GM21576 (cell line): ENCODE measurements around the gene FOXP1.

Experiments
- ATAC-seq: cut with Tn5 transposase; IDR thresholded peaks from one replicate; pipeline ENCODE4 v1.9.1; 2021; ENCODE audit warnings: mild to moderate bottlenecking, moderate library complexity; ENCODE audit not compliant: unreplicated experiment

The FOXP1 gene

DNA sequence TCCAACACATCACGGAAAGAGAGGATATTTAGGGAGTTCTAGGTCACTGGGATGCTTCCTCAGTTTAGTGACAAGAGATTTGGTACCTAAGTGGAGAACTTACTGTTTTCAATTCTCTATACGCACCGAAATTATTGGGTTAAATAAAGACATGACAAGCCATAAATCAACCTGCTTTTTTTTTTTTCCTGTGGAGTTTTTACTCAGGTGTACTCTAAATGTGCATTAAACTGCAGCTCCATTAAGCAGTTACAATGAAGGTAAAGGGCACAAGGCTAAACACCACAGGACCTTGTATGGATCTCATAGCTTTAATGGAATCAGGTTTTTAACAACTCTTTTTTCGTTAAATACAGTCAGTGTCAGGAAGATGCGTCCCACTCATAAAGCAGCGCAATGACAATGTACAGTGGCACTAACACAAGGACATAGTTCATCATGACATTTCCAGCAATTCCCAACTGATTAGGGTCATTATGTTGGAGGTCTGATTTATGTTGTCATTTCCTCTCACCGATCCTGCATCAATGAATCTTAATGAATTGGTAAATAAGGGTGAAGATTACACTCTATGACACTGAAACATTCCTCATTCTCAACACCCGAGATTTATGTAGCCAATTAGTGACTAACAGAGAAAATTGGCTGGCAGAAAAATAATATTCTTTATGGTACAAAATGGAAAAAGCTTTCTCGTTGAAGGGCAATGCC is 355.2 kb downstream of the FOXP1 start:
- ATAC-seq, result no peak

DNA sequence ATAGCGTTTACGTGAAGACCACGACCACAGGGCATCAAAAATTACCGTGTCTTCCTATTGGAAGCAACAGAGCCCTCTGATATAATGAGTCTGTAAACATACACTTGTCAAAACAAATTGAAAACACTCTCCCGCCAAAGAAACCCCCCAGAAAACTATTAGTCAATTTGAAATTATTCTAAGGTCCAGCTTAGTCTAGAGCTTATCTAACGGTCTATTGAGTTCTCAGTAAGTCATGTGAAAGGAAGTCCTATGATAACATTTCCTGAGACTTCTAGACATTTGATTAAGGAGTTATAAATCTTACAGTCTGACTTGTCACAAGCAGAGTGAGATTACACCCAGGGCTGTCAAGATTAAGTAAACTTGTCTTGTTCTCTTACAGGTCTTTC is 356.3 kb downstream of the FOXP1 start:
- ATAC-seq, result peak; percentile 8

DNA sequence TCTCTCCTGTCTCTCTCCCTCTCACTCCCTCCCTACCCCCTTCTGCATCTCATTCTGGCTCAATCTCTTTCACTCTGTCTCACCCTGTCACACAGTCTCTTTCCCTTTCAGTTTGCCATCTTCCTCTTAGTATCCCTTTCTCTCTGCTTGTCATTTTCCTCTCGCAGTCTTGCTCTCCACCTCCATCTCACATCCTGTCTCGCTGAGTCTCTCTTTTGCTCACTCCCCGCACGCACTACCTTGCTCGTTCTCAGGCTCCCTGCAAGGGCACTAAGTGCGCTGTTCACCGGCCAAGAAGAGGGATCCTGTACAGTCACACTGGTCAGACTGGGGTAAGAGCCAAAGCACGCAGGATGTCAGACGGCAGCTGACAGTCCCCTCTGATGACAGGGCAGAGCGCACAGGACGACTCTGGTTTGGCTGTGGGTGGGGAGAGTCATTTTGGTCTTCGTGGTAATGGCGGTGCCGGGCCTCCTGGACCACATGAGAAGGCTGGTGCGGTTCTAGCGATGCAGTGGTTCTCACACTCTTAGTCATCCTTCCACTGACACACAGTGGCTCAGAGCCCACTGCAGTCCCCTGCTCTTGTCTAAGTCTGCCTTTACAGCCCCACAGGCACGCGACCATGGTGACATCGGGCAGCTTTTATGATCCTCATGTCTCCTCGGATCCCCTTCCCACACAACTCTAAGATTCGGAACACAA is 356.8 kb downstream of the FOXP1 start:
- ATAC-seq, result peak; percentile 84

DNA sequence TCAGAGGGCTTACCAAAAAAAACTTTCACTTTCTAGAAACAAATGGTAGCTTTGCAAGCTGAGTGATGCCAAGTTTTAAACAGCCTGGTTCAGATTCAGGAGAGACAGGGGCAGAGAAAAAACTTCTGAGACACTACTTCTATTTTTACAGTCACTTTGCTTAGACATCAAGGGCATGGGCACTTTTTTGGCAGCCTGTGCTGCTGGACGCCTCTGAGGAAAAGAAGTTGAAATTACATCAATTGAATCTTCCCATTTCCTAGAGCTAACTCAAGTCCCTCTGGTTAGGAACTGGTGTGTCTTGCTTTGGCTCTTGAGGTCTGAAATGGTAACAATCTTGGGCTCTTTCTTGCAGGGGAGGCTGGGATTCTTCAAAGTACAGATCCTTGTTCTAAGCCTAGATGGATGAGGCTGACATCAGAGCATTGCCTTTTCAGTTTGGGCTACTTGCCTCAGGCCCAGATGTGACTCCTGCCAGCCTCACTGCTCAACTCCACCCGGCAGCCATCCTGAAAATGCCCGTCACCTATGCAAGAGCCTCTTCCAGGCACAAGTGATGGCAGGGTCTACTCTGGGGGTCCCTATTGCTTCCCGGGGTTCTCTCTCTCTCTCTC is 357.5 kb downstream of the FOXP1 start:
- ATAC-seq, result peak; percentile 7

DNA sequence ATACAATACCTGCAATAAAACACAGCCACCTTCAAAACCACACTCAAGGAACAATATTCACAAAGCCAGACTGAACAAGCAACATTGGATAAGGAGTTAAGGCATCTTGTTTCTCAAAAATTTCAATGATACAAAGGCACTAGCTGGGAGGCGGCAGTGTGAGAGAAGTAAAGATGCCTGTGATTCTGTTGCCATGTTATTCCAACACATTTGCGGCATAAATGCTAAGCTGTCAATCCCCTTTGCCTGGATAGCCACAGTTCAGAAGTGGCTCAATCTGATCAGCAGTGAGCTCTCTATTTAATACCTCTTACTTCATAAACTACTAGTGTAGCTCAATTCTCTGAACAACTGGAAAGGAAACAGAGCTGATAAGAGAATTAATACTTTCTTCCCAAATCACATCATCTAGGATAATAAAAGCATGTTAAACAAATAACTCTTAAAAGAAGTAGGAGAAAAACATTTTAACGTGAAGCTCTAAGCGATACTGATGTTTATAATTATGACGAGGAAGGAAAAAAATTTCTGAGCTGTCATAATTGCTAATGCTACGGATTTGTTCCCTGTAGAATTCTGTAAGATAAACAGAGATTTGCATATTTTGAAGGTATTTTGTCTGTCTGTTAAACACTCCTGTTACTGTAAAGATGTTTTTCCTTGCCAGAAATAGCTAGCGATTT is 358.4 kb downstream of the FOXP1 start:
- no peak for ATAC-seq

DNA sequence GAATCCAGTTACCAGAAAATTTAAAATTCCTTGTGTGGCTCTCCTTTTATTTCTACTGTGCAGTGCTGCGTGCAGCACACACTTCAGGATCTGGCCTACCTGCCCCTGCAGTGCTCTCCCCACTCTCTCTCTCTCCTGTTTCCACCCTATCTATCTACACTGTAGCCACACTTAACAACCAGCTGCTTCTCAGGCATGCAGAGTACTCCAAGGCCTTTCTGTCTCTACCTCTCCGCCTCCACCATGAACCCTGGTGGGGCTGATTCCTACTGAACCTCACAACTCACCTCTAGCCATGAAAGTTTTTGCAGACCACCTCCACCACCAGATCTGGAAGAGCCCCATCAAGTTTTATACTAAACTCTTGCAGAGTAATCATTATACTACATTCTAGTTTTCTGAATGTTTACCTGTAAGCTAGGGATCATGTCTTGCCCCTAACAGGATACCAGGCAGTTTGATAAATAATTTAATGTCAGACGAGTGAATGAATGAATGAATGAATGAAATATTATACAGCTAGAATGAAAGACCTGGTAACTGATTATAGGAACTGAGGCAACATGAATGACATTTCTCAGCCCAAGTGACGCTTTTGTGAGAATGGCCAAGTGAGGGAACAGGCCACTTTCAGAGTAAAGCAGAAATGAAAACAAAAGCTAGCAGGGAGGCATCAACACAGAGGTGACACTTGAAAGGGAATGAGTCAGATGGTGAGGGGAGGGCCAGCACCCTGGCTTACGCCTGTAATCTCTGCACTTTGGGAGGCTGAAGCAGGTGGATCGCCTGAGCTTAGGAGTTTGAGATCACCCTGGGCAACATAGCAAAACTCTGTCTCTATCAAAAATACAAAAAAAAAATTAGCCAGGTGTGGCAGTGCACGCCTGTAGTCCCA is 363.5 kb downstream of the FOXP1 start:
- peak; percentile 99 for ATAC-seq

DNA sequence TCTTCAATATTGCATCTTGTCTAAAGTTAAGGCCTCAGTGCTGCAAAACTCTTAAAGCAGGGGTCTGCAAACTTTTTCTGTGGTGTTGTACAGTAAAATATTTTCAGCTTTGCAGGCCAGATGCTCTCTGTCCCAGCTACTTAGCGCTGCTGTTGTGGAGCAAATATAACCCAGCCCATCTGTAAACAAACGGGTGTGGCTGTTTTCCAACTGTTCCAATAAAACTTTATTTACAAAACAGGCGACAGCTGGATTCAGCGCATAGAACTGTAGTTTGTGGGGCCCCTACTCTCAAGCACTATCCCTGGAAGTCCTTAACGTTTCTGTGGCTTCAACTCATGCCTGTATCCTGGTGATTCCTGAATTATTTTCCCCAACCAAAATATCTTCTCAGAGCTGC is 365.0 kb downstream of the FOXP1 start:
- no peak for ATAC-seq

DNA sequence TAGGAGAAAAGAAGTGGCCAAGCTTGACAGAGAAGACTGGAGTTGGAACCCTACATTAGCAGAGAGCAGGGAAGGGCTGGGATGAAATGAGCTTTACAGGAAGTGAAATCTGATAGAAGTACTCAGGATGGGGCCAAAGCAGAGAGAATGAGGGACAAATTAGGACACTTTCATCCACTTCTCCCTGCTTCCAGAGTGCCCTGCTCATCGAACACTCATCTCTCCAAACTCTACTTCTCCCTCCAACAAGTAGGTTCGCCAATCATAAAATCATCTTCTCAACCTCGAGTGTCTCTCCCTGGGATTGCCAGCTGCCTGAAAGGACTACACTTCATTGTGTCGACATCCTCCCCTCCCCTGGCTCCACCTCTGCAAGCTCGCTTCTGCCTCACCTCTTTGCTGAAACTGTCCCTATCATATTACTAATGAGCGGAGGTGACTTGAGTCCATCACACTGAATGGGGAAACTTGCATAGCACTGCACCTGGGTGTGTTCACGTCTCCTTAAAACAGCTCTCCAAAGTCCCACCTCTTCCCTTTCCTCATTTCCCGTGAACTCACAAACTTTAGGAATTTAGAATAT is 365.8 kb downstream of the FOXP1 start:
- ATAC-seq, result no peak

DNA sequence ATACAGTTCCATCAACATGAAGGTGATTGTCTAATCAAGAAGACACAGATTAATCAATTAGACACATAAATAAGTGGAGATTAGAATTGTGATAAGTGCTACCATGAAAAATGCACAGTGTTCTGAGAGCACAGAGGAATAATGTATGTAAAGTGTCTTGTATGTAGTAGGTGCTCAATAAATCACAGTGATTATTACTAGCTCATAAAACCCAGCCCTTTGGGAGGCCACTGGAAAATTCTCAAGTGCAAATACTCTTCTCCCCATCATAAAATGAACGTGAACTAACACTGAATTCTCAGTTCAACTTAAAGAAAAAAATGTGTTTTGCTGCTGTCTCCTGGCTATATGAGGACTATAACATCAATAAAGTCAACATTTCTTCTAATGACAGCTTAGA is 368.2 kb downstream of the FOXP1 start:
- no peak for ATAC-seq

DNA sequence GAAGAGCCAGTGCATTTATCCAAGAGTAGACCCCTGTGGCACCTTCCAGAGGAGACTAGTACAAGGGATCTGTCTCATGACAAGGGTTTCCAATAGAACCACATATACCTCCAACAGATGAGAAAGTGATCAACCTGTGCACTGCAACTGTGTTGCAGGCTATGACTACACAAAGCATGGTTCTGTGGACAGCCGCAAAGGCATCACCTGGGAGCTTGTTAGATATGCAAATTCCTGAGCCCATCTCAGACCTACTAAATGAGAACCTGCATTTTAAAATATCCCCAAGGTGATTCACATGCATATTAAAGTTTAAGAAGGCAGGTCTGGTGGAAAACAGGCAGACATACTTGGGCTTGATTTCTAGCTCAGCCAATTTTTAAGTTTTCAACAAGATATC is 368.7 kb downstream of the FOXP1 start:
- no peak for ATAC-seq

DNA sequence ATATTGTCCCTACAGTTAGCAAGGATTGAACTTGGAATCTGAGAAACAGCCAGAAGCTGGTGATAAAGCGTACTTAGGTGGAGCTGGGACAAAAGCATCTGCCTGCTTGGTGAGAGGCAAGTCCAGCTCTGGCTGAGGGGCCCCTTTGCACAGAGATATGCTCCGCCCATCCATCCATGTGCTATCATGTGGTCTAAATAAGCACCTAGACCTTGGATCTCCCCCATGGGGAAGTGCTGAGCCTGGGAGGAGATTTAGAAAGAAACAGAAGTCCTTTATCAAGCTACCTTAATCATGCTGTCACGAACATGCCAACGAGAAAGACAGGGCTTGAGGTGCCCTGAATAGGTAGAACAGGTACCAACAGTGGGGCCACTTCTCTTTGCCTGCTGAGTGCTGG is 369.5 kb downstream of the FOXP1 start:
- ATAC-seq, result no peak

DNA sequence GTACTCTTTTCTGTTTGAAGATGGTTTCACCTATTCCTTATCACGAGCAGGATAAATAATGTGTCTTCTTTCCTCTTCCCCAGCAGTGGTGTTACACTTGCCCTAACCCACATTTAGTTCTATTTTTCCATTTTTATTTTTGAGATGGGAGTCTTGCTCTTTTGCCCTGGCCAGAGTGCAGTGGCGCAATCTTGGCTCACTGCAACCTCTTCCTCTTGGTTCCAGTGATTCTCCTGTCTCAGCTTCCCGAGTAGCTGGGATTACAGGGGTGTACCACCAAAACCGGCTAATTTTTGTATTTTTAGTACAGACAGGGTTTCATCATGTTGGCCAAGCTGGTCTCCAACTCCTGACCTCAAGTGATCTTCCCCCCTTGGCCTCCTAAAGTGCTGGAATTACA is 372.4 kb downstream of the FOXP1 start:
- ATAC-seq, result no peak

DNA sequence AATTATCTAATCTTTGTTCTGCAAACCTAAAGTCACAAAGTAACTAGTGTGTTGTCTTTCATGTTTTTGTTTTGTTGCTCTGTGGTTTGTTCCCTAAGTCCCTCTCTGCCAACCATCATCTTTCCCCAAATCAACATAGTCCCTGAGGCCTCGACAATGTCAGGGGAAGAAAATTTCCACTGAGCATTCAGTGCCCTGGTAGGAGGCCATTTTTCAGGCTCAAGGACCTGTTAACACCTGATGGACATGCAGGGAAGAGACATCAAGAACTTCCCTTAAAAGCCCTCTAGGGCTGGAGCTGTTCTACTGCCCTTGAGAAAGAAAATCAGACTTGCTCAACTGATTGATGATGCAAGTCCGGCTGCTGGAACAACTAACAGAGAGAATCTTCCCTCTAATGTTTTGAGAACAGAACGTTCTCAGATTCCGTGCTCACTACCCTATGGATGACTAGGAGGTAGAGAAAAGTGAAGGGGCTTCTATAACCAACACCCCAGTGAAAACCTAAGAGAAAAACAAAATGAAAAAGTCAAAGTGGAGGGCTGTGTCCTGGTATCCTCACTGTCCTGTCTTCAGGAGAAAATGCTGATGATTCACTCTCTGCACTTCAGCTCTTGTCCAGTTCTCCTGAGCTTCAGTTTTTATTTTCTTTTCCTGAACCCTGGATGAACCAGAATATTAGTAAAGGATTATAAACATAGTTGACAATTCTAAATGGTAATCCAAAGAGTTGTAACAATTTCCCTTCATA is 373.1 kb downstream of the FOXP1 start:
- no peak for ATAC-seq

DNA sequence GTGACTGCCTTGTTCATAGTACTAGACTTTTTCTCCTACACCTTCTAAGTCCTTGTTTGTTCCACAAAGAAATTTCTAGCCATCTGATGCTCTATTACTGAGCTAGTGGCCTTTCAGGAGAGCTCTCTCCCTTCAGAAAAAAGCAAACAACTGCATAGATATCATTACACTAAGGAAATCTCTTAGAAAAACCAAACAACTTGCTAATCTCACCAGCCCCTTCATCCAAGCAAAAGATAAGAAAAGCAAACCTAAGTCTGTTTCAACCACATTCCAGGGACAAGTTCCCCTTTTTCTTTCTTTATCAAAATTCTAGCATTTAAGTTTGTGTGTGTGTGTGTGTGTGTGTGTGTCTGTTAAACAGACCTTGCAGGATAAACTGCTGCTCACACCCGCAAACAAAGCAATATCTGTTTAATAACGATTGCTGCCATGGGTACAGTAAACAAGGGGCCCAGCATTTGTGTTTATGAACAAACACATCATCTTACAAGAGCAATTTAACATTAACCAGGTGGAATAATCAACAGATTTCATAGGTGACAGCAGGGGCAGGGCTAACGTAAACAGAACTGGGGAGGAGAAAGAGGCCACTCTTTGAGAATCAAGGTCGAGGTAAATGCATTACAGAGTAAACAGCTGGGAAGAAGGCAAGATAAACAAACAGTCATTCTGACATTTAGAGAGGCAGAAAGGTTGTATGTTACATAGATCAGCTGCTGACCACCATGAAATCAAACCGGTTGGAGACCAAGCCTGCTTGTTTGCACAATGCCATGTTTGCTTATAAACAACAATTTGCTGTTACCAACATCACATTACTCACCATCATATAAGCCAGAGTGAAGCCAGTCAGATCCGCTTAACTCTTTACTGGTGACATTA is 375.1 kb downstream of the FOXP1 start:
- no peak for ATAC-seq

DNA sequence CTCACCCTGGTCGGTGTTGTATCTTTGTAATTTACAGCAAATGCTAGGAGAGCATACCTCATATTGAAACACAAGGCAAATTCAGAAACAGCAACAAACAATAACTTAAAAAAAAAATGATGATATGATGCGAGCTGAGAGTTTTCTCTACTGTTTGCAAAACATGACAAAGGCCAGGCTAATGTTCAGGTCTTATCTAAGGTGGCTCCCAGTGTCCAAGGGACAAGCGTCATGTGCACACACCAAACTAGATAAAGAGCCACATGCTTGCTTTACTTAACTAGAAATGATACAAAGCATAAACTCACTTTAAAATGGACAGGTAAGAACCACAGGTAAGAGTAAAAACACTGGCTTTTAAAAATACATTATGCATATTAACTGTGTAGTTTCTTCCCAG is 375.9 kb downstream of the FOXP1 start:
- no peak for ATAC-seq

DNA sequence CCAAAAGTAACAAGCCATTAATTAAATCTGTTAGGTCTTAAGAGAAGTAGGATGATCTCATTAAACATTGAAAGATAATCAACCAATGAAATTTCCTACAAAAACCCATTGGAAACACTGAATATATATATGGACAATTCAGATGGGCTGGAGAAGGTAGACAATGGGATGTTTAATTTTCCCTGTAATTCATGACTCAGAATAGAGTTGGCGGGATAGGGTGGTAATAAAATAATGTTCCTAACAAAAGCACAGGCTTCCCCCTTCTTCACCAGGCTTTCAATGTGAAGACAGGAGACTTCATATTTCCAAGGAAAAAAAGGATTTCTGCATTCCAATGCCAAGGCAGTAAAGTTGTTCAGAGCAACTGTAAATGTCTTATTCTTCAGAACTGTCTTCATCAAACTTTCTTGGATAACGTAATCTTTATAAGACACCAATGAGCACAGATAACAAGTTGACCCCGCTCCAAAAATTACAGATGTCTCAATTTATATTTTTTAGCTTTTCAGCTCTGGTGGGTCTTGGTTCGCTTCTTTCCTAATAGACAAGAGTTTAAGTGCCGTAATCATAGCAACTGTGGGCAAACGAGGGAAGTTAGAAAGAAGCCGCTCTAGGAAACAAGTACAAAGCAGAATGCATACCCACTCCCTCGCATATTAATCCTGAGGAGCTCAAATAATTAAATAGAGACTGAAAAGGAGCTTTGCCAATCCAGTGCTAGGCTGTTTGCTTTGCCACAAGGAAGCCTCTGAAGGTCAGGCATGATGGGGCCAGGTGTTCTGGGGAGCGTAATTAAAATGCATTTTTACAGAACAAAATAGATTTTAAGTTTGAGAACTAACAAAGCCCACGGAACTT is 377.0 kb downstream of the FOXP1 start:
- no peak for ATAC-seq

DNA sequence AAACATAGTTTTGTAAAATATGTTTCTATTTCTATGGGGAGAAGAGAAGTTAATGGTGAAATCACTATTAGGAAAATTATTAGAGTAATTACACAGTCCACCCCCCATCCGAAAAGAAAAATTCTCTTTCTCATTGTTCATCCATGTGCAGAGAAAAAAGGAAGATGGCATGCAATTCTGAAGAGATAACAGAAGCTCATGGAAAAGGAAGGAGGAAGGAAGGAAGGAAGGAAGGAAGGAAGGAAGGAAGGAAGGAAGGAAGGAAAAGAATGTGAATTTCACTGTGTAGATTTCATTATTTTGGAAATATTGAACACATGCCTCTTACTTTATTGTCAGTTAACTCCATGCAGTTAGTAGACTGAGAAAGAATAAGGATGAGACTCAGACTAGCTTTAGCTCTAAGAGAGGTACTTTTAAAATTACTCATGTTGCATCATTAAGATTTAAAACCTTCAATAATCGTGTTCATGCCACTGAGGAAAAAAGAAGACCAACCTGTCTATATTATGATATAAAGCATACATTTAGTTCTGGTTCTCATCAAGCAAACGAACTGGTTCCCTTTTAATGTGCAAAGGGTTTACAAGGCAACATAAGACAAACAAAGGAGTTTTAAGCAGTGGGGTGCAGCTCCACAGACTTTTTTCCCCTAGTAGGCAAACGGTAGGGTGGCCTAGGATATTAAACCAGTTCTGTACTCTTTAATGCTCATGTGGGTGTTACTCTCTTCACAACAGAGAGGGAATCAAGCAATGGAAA is 379.6 kb downstream of the FOXP1 start:
- no peak for ATAC-seq
